GM12892 (cell line): ENCODE results near the gene MRGPRE.

Experiments used
- POLR2A ChIP-seq: IDR thresholded peaks from 2 replicates; pipeline ENCODE4 v1.6.1; 2011; ENCODE audit warnings: low read depth, low read length, control low read depth
- POLR2AphosphoS5 ChIP-seq: IDR thresholded peaks from 2 replicates; pipeline ENCODE4 v1.6.1; 2011; ENCODE audit warnings: low read depth, low read length, control low read depth
- TAF1 ChIP-seq: IDR thresholded peaks from 2 replicates; pipeline ENCODE4 v1.6.1; 2011; ENCODE audit warnings: low read depth, mild to moderate bottlenecking, control low read depth, low read length, borderline replicate concordance

DNA sequence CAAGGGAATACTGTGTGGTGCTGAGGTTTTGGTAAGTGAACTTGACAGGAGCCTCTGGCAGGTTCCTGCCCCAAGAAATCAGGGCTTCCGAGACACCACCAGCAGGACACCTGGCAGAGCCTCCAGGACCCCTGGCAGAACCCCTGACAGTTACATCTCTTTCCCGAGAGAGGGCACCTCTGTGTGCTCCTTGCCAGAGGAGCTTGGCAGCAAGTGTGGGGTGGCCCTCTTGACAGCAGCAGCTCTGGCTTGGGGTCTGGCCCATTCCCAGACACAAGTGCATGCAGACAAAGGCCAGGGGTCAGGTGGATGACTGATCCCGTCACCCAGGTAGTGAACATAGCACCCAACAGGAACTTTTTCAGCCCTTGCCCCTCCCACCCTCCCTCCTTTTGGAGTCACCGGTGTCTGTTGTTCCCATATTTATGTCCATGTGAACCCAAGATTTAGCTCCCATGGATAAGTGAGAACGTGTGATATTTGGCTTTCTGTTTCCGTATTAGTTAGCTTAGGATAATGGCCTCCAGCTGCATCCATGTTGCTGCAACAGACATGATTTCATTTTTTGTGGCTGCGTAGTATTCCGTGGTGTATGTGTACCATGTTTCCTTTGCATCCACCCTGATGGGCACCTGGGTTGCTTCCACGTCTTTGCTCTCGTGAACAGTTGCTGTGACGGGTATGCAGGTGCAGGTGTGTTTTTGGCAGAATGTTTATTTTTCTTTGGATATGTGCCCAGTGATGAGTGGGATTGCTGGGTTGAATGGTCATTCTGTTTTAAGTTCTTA lies 45.9 kb downstream of the MRGPRE start:
- TF ChIP-seq POLR2AphosphoS5 = no peak
- no peak for TF ChIP-seq POLR2A
- TF ChIP-seq TAF1 = no peak
